ENCODE measurements around the gene SMAD5. TPM values are rescaled to one million over a fixed set of nuclear protein-coding genes. Genes with fewer than 3 reads are reported as not detected.

The SMAD5 gene
- total RNA-seq, 1 donor from 2014 or later = 102 TPM

GRCh38 chr5:136215812-136216211, 83.2 kb downstream of the SMAD5 start:
- Histone ChIP-seq H3K4me2 (no peak overlapping the region), H3F3A (ENCODE audit: low read depth) (peaks cover 7% of the 10 kb centered on the region), H3K27me3 (no peaks in the 10 kb centered on the region), H3K4me3 (no peak overlapping the region), H3K9me3 (ENCODE audit: low read depth) (no peaks in the 10 kb centered on the region), H3K27ac (no peak overlapping the region), H2AFZ (replicated peaks) (no peak overlapping the region), H3K4me1 (peaks cover 5% of the 10 kb centered on the region), H4K20me1 (ENCODE audit: low read depth) (no peaks in the 10 kb centered on the region), H3K79me2 (ENCODE audit: low read depth) (no peaks in the 10 kb centered on the region), H3K9ac (no peak overlapping the region), H3K36me3 (no peaks in the 10 kb centered on the region)
- H3K36me3 Mint-ChIP-seq = no peaks in the 10 kb centered on the region
- peaks cover 6% of the 10 kb centered on the region for H3K27me3 Mint-ChIP-seq (ENCODE audit: insufficient read depth, low read depth)
- H3K4me1 Mint-ChIP-seq = no peaks in the 10 kb centered on the region
- TF ChIP-seq EZH2 (IDR thresholded peaks at IDR 0.05) (no peak), EZH2phosphoT487 (IDR thresholded peaks at IDR 0.05) (no peak), CTCF (IDR thresholded peaks at IDR 0.05) (no peak)
- H3K4me3 Mint-ChIP-seq = no peak overlapping the region
- no peak overlapping the region for H3K27ac Mint-ChIP-seq
- peaks cover 5% of the 10 kb centered on the region for H3K9me3 Mint-ChIP-seq
- no peak for DNase-seq (ENCODE audit: low spot score)

GRCh38 chr5:136216230-136216629, 83.6 kb downstream of the SMAD5 start:
- H3K79me2 ChIP-seq (ENCODE audit: low read depth) = no peaks in the 10 kb centered on the region
- no peak overlapping the region for H3K4me2 ChIP-seq
- H3K9me3 Mint-ChIP-seq = peaks cover 7% of the 10 kb centered on the region
- no peak overlapping the region for H2AFZ ChIP-seq (replicated peaks)
- H3K4me1 ChIP-seq = peaks cover under 1% of the 10 kb centered on the region
- H4K20me1 ChIP-seq (ENCODE audit: low read depth) = no peaks in the 10 kb centered on the region
- H3K36me3 Mint-ChIP-seq = no peaks in the 10 kb centered on the region
- no peak overlapping the region for H3K27ac Mint-ChIP-seq
- H3K9ac ChIP-seq = no peak overlapping the region
- no peaks in the 10 kb centered on the region for H3K9me3 ChIP-seq (ENCODE audit: low read depth)
- no peaks in the 10 kb centered on the region for H3K36me3 ChIP-seq
- H3K27ac ChIP-seq = no peak overlapping the region
- no peak overlapping the region for H3K4me3 Mint-ChIP-seq
- H3F3A ChIP-seq (ENCODE audit: low read depth) = peaks cover 5% of the 10 kb centered on the region
- H3K27me3 Mint-ChIP-seq (ENCODE audit: insufficient read depth, low read depth) = peaks cover 6% of the 10 kb centered on the region
- H3K4me3 ChIP-seq = no peak overlapping the region
- no peaks in the 10 kb centered on the region for H3K27me3 ChIP-seq
- DNase-seq (ENCODE audit: low spot score) = no peak
- no peaks in the 10 kb centered on the region for H3K4me1 Mint-ChIP-seq
- TF ChIP-seq EZH2 (IDR thresholded peaks at IDR 0.05) = no peak
- no peak for TF ChIP-seq EZH2phosphoT487 (IDR thresholded peaks at IDR 0.05)
- TF ChIP-seq CTCF (IDR thresholded peaks at IDR 0.05) = no peak

- peaks cover 6% of the 10 kb centered on the region for H3K27me3 Mint-ChIP-seq (ENCODE audit: insufficient read depth, low read depth)
- no peak overlapping the region for H3K4me3 ChIP-seq
- no peaks in the 10 kb centered on the region for H3K36me3 ChIP-seq
- DNase-seq (ENCODE audit: low spot score) = no peak
- no peaks in the 10 kb centered on the region for H3K27me3 ChIP-seq
- no peaks in the 10 kb centered on the region for H3K36me3 Mint-ChIP-seq
- H3K4me1 Mint-ChIP-seq = no peaks in the 10 kb centered on the region
- peaks cover 16% of the 10 kb centered on the region for H3K9me3 Mint-ChIP-seq
- H3K79me2 ChIP-seq (ENCODE audit: low read depth) = no peaks in the 10 kb centered on the region
- no peaks in the 10 kb centered on the region for H3K4me1 ChIP-seq
- no peak overlapping the region for H3K9ac ChIP-seq
- TF ChIP-seq EZH2 (IDR thresholded peaks at IDR 0.05) (no peak), CTCF (IDR thresholded peaks at IDR 0.05) (no peak), EZH2phosphoT487 (IDR thresholded peaks at IDR 0.05) (no peak)
- no peak overlapping the region for H3K4me2 ChIP-seq
- no peaks in the 10 kb centered on the region for H3F3A ChIP-seq (ENCODE audit: low read depth)
- H3K9me3 ChIP-seq (ENCODE audit: low read depth) = no peaks in the 10 kb centered on the region
- no peak overlapping the region for H3K27ac ChIP-seq
- no peak overlapping the region for H3K4me3 Mint-ChIP-seq
- H4K20me1 ChIP-seq (ENCODE audit: low read depth) = no peaks in the 10 kb centered on the region
- H3K27ac Mint-ChIP-seq = no peak overlapping the region
- no peak overlapping the region for H2AFZ ChIP-seq (replicated peaks)
Measured at GRCh38 chr5:136221340-136221739, 88.7 kb downstream of the SMAD5 start.

Data from neural progenitor cell (in vitro differentiated cells).